ENCODE results near the gene ASXL3.

ASXL3 gene

GRCh38 chr18:33717339-33717738 lies 139.3 kb downstream of the ASXL3 start:
- no peak for TF ChIP-seq ZFP30 (CRISPR knock-in tag; IDR thresholded peaks at IDR 0.05)
- TF ChIP-seq ARNTL (CRISPR knock-in tag; IDR thresholded peaks at IDR 0.05; ENCODE audit: borderline replicate concordance, low read depth), result no peak
- no peak for TF ChIP-seq OSR1 (CRISPR knock-in tag; IDR thresholded peaks at IDR 0.05)
- TF ChIP-seq CSDC2 (CRISPR knock-in tag; IDR thresholded peaks at IDR 0.05), result no peak
- no peak for TF ChIP-seq TSHZ2 (CRISPR knock-in tag; IDR thresholded peaks at IDR 0.05)
- no peak for TF ChIP-seq SNAI2 (CRISPR knock-in tag; IDR thresholded peaks at IDR 0.05)
- no peak for TF ChIP-seq ZNF70 (CRISPR knock-in tag; IDR thresholded peaks at IDR 0.05)
- no peak for TF ChIP-seq ZFP3 (CRISPR knock-in tag; IDR thresholded peaks at IDR 0.05)
- no peak for TF ChIP-seq ESRRG (CRISPR knock-in tag; IDR thresholded peaks at IDR 0.05)
- TF ChIP-seq PPARA (CRISPR knock-in tag; IDR thresholded peaks at IDR 0.05; ENCODE audit: borderline replicate concordance), result no peak
- no peak for TF ChIP-seq ZNF565 (CRISPR knock-in tag; conservative IDR thresholded peaks at IDR 0.05; ENCODE audit: low read depth)
- no peak for TF ChIP-seq ZC3H10 (CRISPR knock-in tag; IDR thresholded peaks at IDR 0.05)
- no peak for TF ChIP-seq TOX (CRISPR knock-in tag; IDR thresholded peaks at IDR 0.05; ENCODE audit: borderline replicate concordance)
- ATAC-seq, result no peak

GRCh38 chr18:33720133-33720532 lies 142.1 kb downstream of the ASXL3 start:
- TF ChIP-seq POU6F1 (CRISPR knock-in tag; IDR thresholded peaks at IDR 0.05; ENCODE audit: borderline replicate concordance, low read depth) (no peak), OSR1 (CRISPR knock-in tag; IDR thresholded peaks at IDR 0.05) (no peak), SNAI2 (CRISPR knock-in tag; IDR thresholded peaks at IDR 0.05) (no peak), CSDC2 (CRISPR knock-in tag; IDR thresholded peaks at IDR 0.05) (no peak), ZNF8 (CRISPR knock-in tag; IDR thresholded peaks at IDR 0.05) (no peak), ZFP3 (CRISPR knock-in tag; IDR thresholded peaks at IDR 0.05) (no peak), ZNF70 (CRISPR knock-in tag; IDR thresholded peaks at IDR 0.05) (no peak), ZC3H10 (CRISPR knock-in tag; IDR thresholded peaks at IDR 0.05) (no peak), PATZ1 (CRISPR knock-in tag; IDR thresholded peaks at IDR 0.05; ENCODE audit: borderline replicate concordance) (no peak)
- ATAC-seq, result no peak

GRCh38 chr18:33729556-33729955 lies 151.5 kb downstream of the ASXL3 start:
- no peak for TF ChIP-seq CSRNP3 (CRISPR knock-in tag; IDR thresholded peaks at IDR 0.05)
- TF ChIP-seq ESRRG (CRISPR knock-in tag; IDR thresholded peaks at IDR 0.05), result no peak
- no peak for TF ChIP-seq POU6F1 (CRISPR knock-in tag; IDR thresholded peaks at IDR 0.05; ENCODE audit: borderline replicate concordance, low read depth)
- TF ChIP-seq TOX (CRISPR knock-in tag; IDR thresholded peaks at IDR 0.05; ENCODE audit: borderline replicate concordance), result no peak
- no peak for TF ChIP-seq PPARA (CRISPR knock-in tag; IDR thresholded peaks at IDR 0.05; ENCODE audit: borderline replicate concordance)
- TF ChIP-seq ZC3H10 (CRISPR knock-in tag; IDR thresholded peaks at IDR 0.05), result no peak
- TF ChIP-seq ARNTL (CRISPR knock-in tag; IDR thresholded peaks at IDR 0.05; ENCODE audit: borderline replicate concordance, low read depth), result no peak
- TF ChIP-seq OSR1 (CRISPR knock-in tag; IDR thresholded peaks at IDR 0.05), result no peak
- no peak for TF ChIP-seq TCF4 (CRISPR knock-in tag; IDR thresholded peaks at IDR 0.05; ENCODE audit: borderline replicate concordance)
- no peak for TF ChIP-seq ISL1 (CRISPR knock-in tag; IDR thresholded peaks at IDR 0.05)
- TF ChIP-seq CREB5 (CRISPR knock-in tag; IDR thresholded peaks at IDR 0.05; ENCODE audit: low read depth), result no peak
- TF ChIP-seq RARB (CRISPR knock-in tag; IDR thresholded peaks at IDR 0.05), result no peak
- no peak for ATAC-seq
